ENCODE data around the gene MACO1.
A peak's percentile ranks its signal among the peaks of the same experiment; 100 is the strongest.
"Not testable (repeated sequence)": the region's sequence is repeated elsewhere in the genome, so short reads cannot be mapped to it uniquely, and the experiment has no call there.

MACO1 gene

GRCh38 chr1:25423206-25423605 lies 7.5 kb upstream of the MACO1 start:
- not testable (repeated sequence) for DNase-seq (ENCODE audit: low spot score)

GRCh38 chr1:25425098-25426085 lies 5.3 kb upstream of the MACO1 start:
- no peak for DNase-seq (ENCODE audit: low spot score)

DNA sequence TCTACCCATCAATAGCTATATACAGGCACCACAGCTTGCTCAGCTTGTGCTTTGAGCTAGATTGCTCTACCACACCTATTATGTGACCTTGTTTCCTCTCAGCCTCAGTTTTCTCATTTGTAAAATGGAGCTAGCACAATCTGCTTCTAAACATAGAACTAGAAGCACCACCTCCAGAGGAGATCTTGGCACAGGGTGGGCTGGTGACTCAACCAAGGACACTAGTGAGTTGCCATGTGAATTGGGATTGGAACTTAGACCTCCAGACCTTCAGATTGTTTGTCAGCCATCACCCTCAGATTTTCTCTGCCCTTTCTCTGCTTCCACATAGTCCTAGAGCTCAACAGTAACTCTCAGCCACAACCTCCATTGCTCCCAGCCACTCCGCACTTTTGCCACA lies 3.0 kb upstream of the MACO1 start:
- no peak for DNase-seq (ENCODE audit: low spot score)

GRCh38 chr1:25428475-25429166 lies 2.1 kb upstream of the MACO1 start:
- DNase-seq (ENCODE audit: low spot score), result no peak

DNA sequence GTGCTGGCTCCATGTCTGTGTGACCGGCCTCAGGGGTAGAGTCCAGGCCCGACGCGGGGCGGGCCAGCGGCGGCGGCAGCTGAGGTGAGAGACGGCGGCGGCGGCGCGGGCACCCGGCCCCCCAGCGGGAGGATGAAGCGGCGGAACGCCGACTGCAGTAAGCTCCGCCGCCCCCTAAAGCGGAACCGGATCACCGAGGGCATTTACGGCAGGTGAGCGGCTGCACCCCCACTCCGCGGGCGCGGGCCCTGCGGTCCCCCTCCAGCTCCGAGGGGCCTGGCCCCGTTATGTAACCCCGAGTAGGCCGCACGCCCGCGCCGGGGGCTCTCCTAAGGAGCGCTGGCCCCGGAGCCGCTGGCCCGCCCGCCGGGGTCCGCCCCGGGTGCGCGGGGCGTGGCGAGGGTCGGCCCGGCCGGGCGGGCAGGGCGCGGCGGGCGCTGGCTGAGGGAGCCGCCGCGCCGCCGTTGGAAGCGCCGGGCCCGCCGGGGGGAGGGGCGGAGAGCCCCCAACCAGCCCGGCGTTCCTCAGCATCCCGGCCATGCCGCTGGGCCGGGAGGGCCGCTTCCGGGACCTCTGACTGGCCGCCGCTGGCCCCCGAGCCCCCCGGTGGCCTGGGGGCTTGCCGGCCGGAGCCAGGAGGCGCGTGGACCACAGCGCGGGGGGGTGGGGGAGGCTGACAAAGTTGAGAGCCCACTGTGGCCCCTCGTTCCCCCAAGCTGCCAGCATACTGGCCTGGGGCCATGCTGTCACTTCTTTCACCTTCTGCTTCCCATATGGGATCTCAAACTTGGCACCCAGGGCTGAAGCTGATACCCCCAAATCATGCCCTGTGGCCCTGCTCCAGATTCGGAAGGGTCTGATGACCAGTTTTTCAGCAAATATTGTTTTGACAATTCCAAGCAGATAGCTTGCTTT lies 527 bp downstream of the MACO1 start:
- DNase-seq (ENCODE audit: low spot score), result peak; percentile 9

GRCh38 chr1:25431955-25432719 lies 1.4 kb downstream of the MACO1 start:
- DNase-seq (ENCODE audit: low spot score), result no peak

DNA sequence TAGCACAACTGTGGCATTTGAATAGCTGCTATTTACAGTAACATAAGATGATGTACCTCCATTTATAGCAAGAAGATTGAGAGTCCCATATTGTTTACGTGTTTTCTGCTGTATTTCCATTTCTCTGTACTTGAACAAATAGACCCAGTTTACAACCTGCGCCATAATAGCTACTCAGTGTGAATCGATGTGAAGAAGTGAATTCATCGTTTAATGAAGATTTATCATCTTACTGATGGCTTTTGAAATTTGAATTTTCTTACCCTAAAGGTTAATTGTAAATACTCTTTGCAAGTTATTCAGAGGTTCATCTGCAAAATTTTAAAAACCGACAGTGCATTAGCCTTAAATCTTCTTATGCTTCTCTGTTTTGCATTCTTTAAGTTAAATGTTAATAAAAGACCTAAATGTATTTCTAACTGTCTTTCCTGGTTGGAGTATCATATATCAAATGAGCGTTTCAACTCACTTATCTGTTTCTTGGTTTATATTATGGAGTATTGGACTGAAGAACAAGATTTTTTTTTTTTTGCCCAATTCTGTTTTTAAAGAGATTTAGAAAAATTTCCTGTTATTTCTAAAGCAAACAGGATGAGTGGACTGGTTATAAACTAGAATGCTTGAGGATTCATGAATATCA lies 2.2 kb downstream of the MACO1 start:
- DNase-seq (ENCODE audit: low spot score), result no peak

- peak; percentile 38 for DNase-seq (ENCODE audit: low spot score)
Measured at GRCh38 chr1:25433389-25434186, 2.9 kb downstream of the MACO1 start.

DNA sequence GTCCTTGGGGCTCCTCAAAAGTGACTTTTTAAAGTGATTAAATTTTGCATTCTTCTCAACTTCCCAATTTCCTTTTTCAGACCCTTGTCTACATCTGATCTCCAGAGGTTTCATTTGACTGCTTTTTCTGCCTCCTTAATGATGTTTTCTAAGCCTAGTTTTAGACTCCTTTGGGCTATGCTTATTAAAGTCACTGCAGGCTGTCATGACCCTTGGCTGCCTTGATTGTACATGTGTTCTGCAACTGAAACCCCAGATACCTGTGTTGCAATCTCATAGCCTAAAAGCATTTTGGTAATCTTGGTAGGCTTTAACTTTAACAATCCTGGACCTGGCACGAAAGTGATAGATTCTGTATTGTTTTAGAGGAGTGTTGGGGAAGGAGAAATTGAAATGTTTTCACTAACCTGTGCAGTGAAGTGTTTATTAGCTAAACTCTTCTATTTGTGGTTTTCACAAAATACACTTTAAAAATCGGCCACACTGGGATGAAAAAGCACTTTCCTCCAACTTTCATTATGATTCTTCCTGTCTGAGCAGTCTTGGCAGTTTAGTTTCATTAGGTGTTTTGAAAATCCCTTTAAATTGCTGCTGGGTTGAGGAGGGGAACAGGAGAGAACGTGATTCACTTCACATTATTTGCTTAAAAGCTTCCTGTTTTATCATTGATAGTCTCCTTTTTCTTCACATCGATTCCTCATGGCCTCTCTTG lies 4.9 kb downstream of the MACO1 start:
- DNase-seq (ENCODE audit: low spot score), result no peak

GRCh38 chr1:25437672-25438071 lies 7.0 kb downstream of the MACO1 start:
- DNase-seq (ENCODE audit: low spot score), result no peak

- no peak for DNase-seq (ENCODE audit: low spot score)
Measured at GRCh38 chr1:25439287-25439686, 8.6 kb downstream of the MACO1 start.

GRCh38 chr1:25442178-25442577 lies 11.5 kb downstream of the MACO1 start:
- no peak for DNase-seq (ENCODE audit: low spot score)

DNA sequence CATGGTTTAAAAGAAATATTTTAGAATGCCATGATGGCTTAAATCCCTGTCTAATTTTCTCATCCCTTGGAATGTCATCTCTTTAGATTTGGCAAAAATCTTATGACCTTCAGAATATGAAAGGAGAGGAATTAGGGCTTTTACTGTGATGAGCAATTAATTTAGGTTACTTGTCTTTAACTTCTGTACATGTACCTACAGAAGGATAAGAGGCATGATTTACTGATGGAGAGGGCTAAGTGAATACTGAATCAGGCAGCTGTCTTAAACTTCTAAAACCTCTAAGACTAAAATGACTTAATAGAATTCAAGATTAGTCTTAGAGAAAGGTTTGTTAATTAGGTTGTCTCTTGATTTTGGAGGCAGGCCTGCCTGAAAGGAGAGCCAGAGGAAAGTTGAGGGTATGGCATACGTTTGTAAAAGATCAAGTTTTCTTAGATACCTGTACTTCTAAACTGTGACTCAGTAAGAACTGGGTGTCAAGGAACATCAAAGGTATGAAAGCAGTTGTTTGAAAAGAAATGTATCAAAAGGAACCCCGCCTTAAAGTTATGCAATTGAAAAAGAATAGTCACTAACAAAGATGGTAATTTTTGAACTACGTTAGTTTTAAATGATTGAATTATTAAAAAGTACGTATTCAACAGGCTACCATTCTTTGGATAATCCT lies 12.5 kb downstream of the MACO1 start:
- DNase-seq (ENCODE audit: low spot score), result no peak

DNA sequence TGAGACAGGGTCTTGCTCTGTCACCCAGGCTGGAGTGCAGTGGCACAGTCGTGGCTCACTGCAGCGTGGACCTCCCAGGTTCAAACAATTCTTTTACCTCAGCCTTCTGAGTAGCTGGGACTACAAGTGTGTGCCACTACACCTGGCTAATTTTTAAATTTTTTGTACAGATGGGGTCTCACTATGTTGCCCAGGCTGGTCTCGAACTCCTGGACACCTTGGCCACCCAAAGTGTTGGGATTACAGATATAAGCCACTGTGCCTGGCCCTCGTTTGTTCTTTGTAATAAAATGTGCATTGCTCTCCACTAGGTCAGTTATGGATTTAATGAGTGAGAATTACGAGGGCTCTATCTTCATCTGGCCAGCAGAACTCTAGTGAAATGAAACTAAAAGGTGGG lies 13.9 kb downstream of the MACO1 start:
- DNase-seq (ENCODE audit: low spot score), result not testable (repeated sequence)

- no peak for DNase-seq (ENCODE audit: low spot score)
Measured at GRCh38 chr1:25445993-25446538, 15.4 kb downstream of the MACO1 start.

GRCh38 chr1:25447547-25447946 lies 16.9 kb downstream of the MACO1 start:
- DNase-seq (ENCODE audit: low spot score), result no peak

- DNase-seq (ENCODE audit: low spot score), result no peak
Measured at GRCh38 chr1:25450891-25451290, 20.2 kb downstream of the MACO1 start.

GRCh38 chr1:25451908-25452307 lies 21.2 kb downstream of the MACO1 start:
- no peak for DNase-seq (ENCODE audit: low spot score)
